Measurements from ENCODE around the gene GSTT2. TPM values are rescaled to one million over a fixed set of nuclear protein-coding genes. Genes with fewer than 3 reads are reported as not detected.
"Not testable (repeated sequence)": the region's sequence is repeated elsewhere in the genome, so short reads cannot be mapped to it uniquely, and the experiment has no call there.

GSTT2 gene
- total and polyA plus RNA-seq, 9 of the 15 experiments (the other 6 are each of a cell fraction or from before 2014, with no cell fraction given): not detected

- H3K9me3 ChIP-seq (replicated peaks; ENCODE audit: control insufficient read depth, insufficient read depth, low read depth, low read length); in situ Hi-C loops (cut with MboI); POLR2A ChIA-PET; H3K4me2 ChIP-seq (ENCODE audit: insufficient read depth, low read length); intact Hi-C loops (cut with micrococcal nuclease); FAIRE-seq; H3K79me2 ChIP-seq (ENCODE audit: control insufficient read depth, insufficient read depth, low read length); H4K20me1 ChIP-seq (replicated peaks; ENCODE audit: control insufficient read depth, insufficient read depth, low read length); ATAC-seq; H3K27me3 ChIP-seq (ENCODE audit: control insufficient read depth in 2 of 2, insufficient read depth in 2 of 2, low read length in 2 of 2); H3K27ac ChIP-seq (ENCODE audit: extremely low read depth, low read depth, low read length); H2AFZ ChIP-seq (ENCODE audit: low read depth, low read length); H3K9me1 ChIP-seq (ENCODE audit: control insufficient read depth, insufficient read depth, low read length); H3K36me3 ChIP-seq (ENCODE audit: control insufficient read depth, insufficient read depth, low read length); BruUV-seq (replicated peaks); H3K4me1 ChIP-seq (replicated peaks in 1 of 2; ENCODE audit: control insufficient read depth in 2 of 2, insufficient read depth in 2 of 2, low read length in 2 of 2); H3K9ac ChIP-seq (ENCODE audit: insufficient read depth in 1 of 2, low read depth in 2 of 2, low read length in 2 of 2); CTCF ChIA-PET (ENCODE audit: low intra/inter-chr PET ratio); H3K4me3 ChIP-seq: not testable (repeated sequence)
- peak in 1 of 4 experiments; percentile 3 for DNase-seq (ENCODE audit: extremely low read depth in 1 of 4, low spot score in 3 of 4)
- WGBS (ENCODE audit: insufficient coverage, low coverage, missing lambda C conversion rate): 33% methylated on average over 7 of the region's 7 CpGs
Observed at GRCh38 chr22:23999779-24000178, 19.8 kb downstream of the GSTT2 start.

GRCh38 chr22:24001314-24001713 lies 21.4 kb downstream of the GSTT2 start:
- ChIA-PET CTCF (ENCODE audit: low intra/inter-chr PET ratio) (no interaction called here), POLR2A (no interaction called here)
- DNase-seq (ENCODE audit: extremely low read depth in 1 of 4, low spot score in 3 of 4) (peak in 1 of 4 experiments; percentile 9), ATAC-seq (no peak), FAIRE-seq (peak; percentile 48)
- no peaks in the 10 kb centered on the region for H3K9me1 ChIP-seq (ENCODE audit: control insufficient read depth, insufficient read depth, low read length)
- H4K20me1 ChIP-seq (replicated peaks; ENCODE audit: control insufficient read depth, insufficient read depth, low read length): no peaks in the 10 kb centered on the region
- no peak overlapping the region for H3K4me2 ChIP-seq (ENCODE audit: insufficient read depth, low read length)
- no peaks in the 10 kb centered on the region for H3K27me3 ChIP-seq (ENCODE audit: control insufficient read depth in 2 of 2, insufficient read depth in 2 of 2, low read length in 2 of 2)
- in situ Hi-C loops (cut with MboI): no loop called here
- no peak overlapping the region for H3K27ac ChIP-seq (ENCODE audit: extremely low read depth, low read depth, low read length)
- WGBS (ENCODE audit: insufficient coverage, low coverage, missing lambda C conversion rate): 46% methylated on average over 7 of the region's 9 CpGs
- H3K9me3 ChIP-seq (replicated peaks; ENCODE audit: control insufficient read depth, insufficient read depth, low read depth, low read length): no peaks in the 10 kb centered on the region
- H3K4me3 ChIP-seq: no peak overlapping the region
- no peaks in the 10 kb centered on the region for H3K36me3 ChIP-seq (ENCODE audit: control insufficient read depth, insufficient read depth, low read length)
- H3K9ac ChIP-seq (ENCODE audit: insufficient read depth in 1 of 2, low read depth in 2 of 2, low read length in 2 of 2): no peak overlapping the region
- peaks cover 0 to 7% of the 10 kb centered on the region in 2 experiments; a peak in 2 of 5 replicates for H3K4me1 ChIP-seq (replicated peaks in 1 of 2; ENCODE audit: control insufficient read depth in 2 of 2, insufficient read depth in 2 of 2, low read length in 2 of 2)
- BruUV-seq (replicated peaks): no TSS peak
- intact Hi-C loops (cut with micrococcal nuclease): no loop called here
- no peaks in the 10 kb centered on the region for H3K79me2 ChIP-seq (ENCODE audit: control insufficient read depth, insufficient read depth, low read length)
- no peak overlapping the region for H2AFZ ChIP-seq (ENCODE audit: low read depth, low read length)
- no peak for TF ChIP-seq SP1 (CRISPR knock-in tag; IDR thresholded peaks at IDR 0.05)
- TF ChIP-seq SMARCB1 (IDR thresholded peaks at IDR 0.05; ENCODE audit: insufficient read length, low read depth): no peak
- no peak for TF ChIP-seq ZNF589 (CRISPR knock-in tag; IDR thresholded peaks at IDR 0.05; ENCODE audit: low read depth)
- TF ChIP-seq TARDBP (IDR thresholded peaks at IDR 0.05): no peak
- TF ChIP-seq MAX (CRISPR knock-in tag; IDR thresholded peaks at IDR 0.05): no peak
- TF ChIP-seq PATZ1 (CRISPR knock-in tag; IDR thresholded peaks at IDR 0.05; ENCODE audit: borderline replicate concordance): no peak
- no peak for TF ChIP-seq TGIF2 (CRISPR knock-in tag; IDR thresholded peaks at IDR 0.05)
- no peak for TF ChIP-seq NUFIP1 (IDR thresholded peaks at IDR 0.05; ENCODE audit: partially characterized antibody)
- no peak for TF ChIP-seq KAT2B (IDR thresholded peaks at IDR 0.05; ENCODE audit: low read depth, low read length)
- no peak for TF ChIP-seq CREB1 (IDR thresholded peaks at IDR 0.05)
- TF ChIP-seq CREB1 (CRISPR knock-in tag; IDR thresholded peaks at IDR 0.05): no peak
- TF ChIP-seq PHB2 (IDR thresholded peaks at IDR 0.05; ENCODE audit: low read depth): no peak
- TF ChIP-seq E4F1 (CRISPR knock-in tag; IDR thresholded peaks at IDR 0.05; ENCODE audit: borderline replicate concordance): no peak

Data from K562 (cell line).